Pancreas (tissue), 10 donors: ENCODE results near the gene FCN3. TPM values are rescaled to one million over a fixed set of nuclear protein-coding genes. Genes with fewer than 3 reads are reported as not detected.

Experiments
- ATAC-seq, 4 donors: fragments of 200-7000 bp; cut with Tn5 transposase; one replicate each; pipeline versions ENCODE4 v1.8.0 to v1.9.1; 2020; ENCODE audit warnings: mild to moderate bottlenecking in 4 of 4, moderate library complexity in 4 of 4
- DNase-seq, 6 donors: peaks; one replicate each; pipeline ENCODE4 v3.0.0-alpha.2; 2020
- FAIRE-seq: peaks from 2 replicates; lab custom pipeline; 2012; peaks lifted over from hg19 to GRCh38; lab: Jason Lieb, UNC
- H3K27ac ChIP-seq, 4 donors: fragments of 200-600 bp; sonication (generic); 1 replicate in 3 of 4; 2 replicates in 1 of 4; pipeline versions ENCODE4 v1.5.0 to v1.8.0; 2020
- H3K27me3 ChIP-seq, 4 donors: fragments of 200-600 bp; one replicate each; pipeline ENCODE4 v1.8.0; 2021
- H3K36me3 ChIP-seq, 3 donors: fragments of 200-600 bp; sonication (generic) in 1 of 3; one replicate each; pipeline versions ENCODE4 v1.5.0 to v1.8.0; 2020 to 2021
- H3K4me1 ChIP-seq, 3 donors: fragments of 200-600 bp; one replicate each; pipeline ENCODE4 v1.8.0; 2021
- H3K4me3 ChIP-seq, 4 donors: fragments of 200-600 bp; sonication (generic) in 2 of 4; one replicate each; pipeline versions ENCODE4 v1.5.0 to v1.8.0; 2020 to 2021
- H3K9me3 ChIP-seq, 4 donors: fragments of 200-600 bp; one replicate each; pipeline ENCODE4 v1.8.0; 2021
- CTCF ChIP-seq, 4 donors: fragments of 200-600 bp; sonication (generic) in 3 of 4; IDR thresholded peaks; one replicate each; pipeline versions ENCODE4 v1.5.0 to v1.8.0; 2021; ENCODE audit warnings: antibody characterized with exemption in 4 of 4
- WGBS, 2 donors: extraction: QIAGEN DNeasy Blood & Tissue Kit; methylation state at CpG; one replicate each; pipeline ENCODE4 v1.1.7; 2013; 5-methylcytosine and 5-hydroxymethylcytosine counted together
- intact Hi-C, 3 donors: fragments of 100-400 bp; cut with DNase I; formaldehyde crosslinking; loops; one replicate each; pipeline versions ENCODE4 v1.11.1 to v1.14.2; 2022
- polyA plus RNA-seq, 2 donors: library from polyadenylated mRNA; stranded (reverse); fragments of 200-250 nt; gene quantifications; one replicate each; pipeline ENCODE4 v1.2.3, GENCODE V29; 2013
- total RNA-seq, 6 donors: library from RNA; stranded (reverse); fragmentation: NEBNext Ultra II Directional in 4 of 6; extraction: Animal tissue kit (Norgen Biotek cat#: 25700) in 4 of 6; gene quantifications; one replicate each; pipeline versions ENCODE4 v1.2.1 to v1.2.4, GENCODE V29; 2021 to 2023
- donor health status: healthy with polysubstance abuse.
- donor health status: DM: no; HTN: no; CAD: no; lungs with moderate emphysema.
- donor health status: DM: no; HTN: no; CAD: no.
- donor health status: control.
- donor health status: control.
- donor health status: Bipolar disorder and iron deficiency.
- donor health status: DM: yes; HTN: yes; CAD: no.
- donor health status: DM: no; HTN: no; CAD: no.
- donor health status: DM: no; HTN: no; CAD: no.
- donor health status: DM: yes; HTN: yes; CAD: no.

Gene FCN3
- total and polyA plus RNA-seq, 8 donors = 0.39 to 19.7 (median 3.7) TPM

- no peak for DNase-seq
- Histone ChIP-seq H3K36me3 (no peaks in the 10 kb centered on the region), H3K27ac (no peak overlapping the region), H3K9me3 (no peaks in the 10 kb centered on the region), H3K4me3 (no peak overlapping the region), H3K27me3 (no peaks in the 10 kb centered on the region), H3K4me1 (no peaks in the 10 kb centered on the region)
- intact Hi-C loops = no loop called here
- 87 to 89% methylated on average over 12 of the region's 12 CpGs for WGBS, 2 donors
- TF ChIP-seq CTCF (IDR thresholded peaks at IDR 0.05) = no peak
- ATAC-seq = no peak
- no peak for FAIRE-seq
Observed at GRCh38 chr1:27377760-27378495, 3.3 kb upstream of the FCN3 start.

- TF ChIP-seq CTCF (IDR thresholded peaks at IDR 0.05) = no peak
- FAIRE-seq (no peak), DNase-seq (peak in 1 of 6 donors; percentile 53), ATAC-seq (no peak)
- WGBS, 2 donors = 83 to 88% methylated on average over 11 of the region's 11 CpGs
- intact Hi-C loops = no loop called here
- no peaks in the 10 kb centered on the region for H3K4me1 ChIP-seq
- no peaks in the 10 kb centered on the region for H3K36me3 ChIP-seq
- H3K27ac ChIP-seq = no peak overlapping the region
- H3K9me3 ChIP-seq = no peaks in the 10 kb centered on the region
- H3K4me3 ChIP-seq = no peak overlapping the region
- no peaks in the 10 kb centered on the region for H3K27me3 ChIP-seq
Observed at GRCh38 chr1:27372808-27373690, 1.6 kb downstream of the FCN3 start.

DNA sequence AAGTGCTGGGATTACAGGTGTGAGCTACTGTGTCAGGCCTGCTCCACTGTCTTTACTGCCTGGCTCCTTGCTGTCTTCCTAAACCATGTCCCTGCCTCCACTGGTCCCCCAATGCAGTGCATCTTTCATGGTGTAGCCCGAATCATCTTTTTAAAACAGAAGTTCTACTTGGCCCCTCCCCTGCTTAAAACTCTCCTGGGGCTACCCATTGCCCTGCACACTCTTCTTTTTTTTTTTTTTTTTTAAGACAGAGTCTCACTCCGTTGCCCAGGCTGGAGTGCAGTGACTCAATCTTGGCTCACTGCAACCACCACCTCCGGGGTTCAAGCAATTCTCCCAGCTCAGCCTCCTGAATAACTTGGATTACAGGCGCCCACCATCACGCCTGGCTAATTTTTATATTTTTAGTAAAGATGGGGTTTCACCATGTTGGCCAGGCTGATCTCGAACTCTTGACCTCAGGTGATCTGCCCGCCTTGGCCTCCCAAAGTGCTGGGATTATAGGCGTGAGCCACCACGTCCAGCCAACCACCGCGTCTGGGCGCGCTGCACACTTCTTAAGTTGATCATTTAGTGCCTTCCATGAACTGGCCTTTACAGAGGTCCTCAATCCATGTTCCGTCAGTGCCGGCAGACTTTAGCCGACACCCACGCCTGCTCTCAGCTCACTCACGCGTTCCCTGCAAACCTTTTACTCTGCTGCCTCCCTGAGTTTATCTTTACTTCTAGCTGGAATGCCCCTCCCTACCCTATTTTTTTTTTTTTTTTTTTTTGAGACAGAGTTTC, 2.4 kb downstream of the FCN3 start:
- H3K27ac ChIP-seq = no peak overlapping the region
- TF ChIP-seq CTCF (IDR thresholded peaks at IDR 0.05) = no peak

DNA sequence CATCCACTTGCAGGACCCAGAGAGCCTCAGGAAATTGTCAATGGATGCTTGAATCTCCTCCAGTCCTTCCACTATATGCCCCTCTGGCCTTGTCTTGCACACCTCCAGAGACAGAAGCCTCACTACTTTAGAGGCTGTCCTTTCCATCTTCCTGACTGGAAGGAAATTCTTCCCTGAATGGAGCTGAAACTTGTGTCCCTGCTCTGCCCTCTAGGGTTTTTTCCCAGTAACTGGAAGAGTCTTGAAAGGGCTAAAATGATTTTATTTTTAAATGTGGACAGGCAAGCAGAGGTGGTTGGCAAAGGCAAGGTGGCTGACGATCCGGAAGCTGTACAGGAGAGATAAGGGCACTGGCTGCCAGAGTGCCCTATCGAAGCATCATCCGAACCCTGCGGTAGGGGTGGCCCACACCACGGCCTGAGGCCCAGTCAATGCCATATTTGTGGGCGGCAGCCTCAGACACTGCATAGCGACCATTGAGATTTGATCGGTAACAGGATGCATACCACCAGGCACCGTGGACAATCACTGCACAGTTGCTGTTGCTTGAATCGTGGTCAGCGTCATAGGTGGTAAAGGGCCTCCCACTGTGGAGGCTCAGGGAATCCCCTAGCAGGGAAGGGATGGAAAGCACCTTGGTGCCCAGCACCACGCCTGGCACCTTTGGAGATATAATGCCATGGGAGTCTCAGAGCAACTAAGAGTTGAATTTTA, 5.6 kb downstream of the FCN3 start:
- 71 to 73% methylated on average over 13 of the region's 13 CpGs for WGBS, 2 donors
- ATAC-seq (no peak), DNase-seq (no peak), FAIRE-seq (no peak)
- H3K36me3 ChIP-seq = no peaks in the 10 kb centered on the region
- H3K27me3 ChIP-seq = no peaks in the 10 kb centered on the region
- no peak overlapping the region for H3K4me3 ChIP-seq
- intact Hi-C loops = no loop called here
- H3K27ac ChIP-seq = no peak overlapping the region
- no peaks in the 10 kb centered on the region for H3K9me3 ChIP-seq
- H3K4me1 ChIP-seq = peaks cover 0 to 11% (median 4%) of the 10 kb centered on the region in 3 donors
- TF ChIP-seq CTCF (IDR thresholded peaks at IDR 0.05) = no peak

More for the DNA sequence above, 2.4 kb downstream of the FCN3 start:
- FAIRE-seq (no peak), ATAC-seq (no peak), DNase-seq (no peak)
- Histone ChIP-seq H3K4me1 (peaks cover 0 to 4% (median 1%) of the 10 kb centered on the region in 3 donors), H3K4me3 (no peak overlapping the region), H3K36me3 (no peaks in the 10 kb centered on the region), H3K9me3 (no peaks in the 10 kb centered on the region), H3K27me3 (no peaks in the 10 kb centered on the region)
- 89 to 91% methylated on average over 19 of the region's 19 CpGs for WGBS, 2 donors
- intact Hi-C loops = no loop called here
